ENCODE measurements around the gene ATP2A1. TPM values are rescaled to one million over a fixed set of nuclear protein-coding genes. Genes with fewer than 3 reads are reported as not detected.

ATP2A1 gene
- polyA plus RNA-seq, 2 of the 4 experiments (the other 2 are of a cell fraction), result 0.96 to 5.2 TPM

- POLR2A ChIA-PET, result no interaction called here
- Histone ChIP-seq H3K4me3 (no peak overlapping the region), H3K9me3 (no peaks in the 10 kb centered on the region), H3K27ac (no peak overlapping the region), H3K4me2 (no peak overlapping the region), H3K4me1 (no peaks in the 10 kb centered on the region)
- 80% methylated on average over 14 of the region's 14 CpGs for WGBS (ENCODE audit: missing lambda C conversion rate)
- FAIRE-seq, result no peak
- CTCF ChIA-PET, result no interaction called here
- no peak for ATAC-seq
- no peak for TF ChIP-seq CBX2 (IDR thresholded peaks at IDR 0.05; ENCODE audit: borderline replicate concordance, low read depth)
- TF ChIP-seq ATOH8 (CRISPR knock-in tag; IDR thresholded peaks at IDR 0.05; ENCODE audit: low read depth), result no peak
- no peak for TF ChIP-seq HMGXB4 (CRISPR knock-in tag; IDR thresholded peaks at IDR 0.05; ENCODE audit: borderline replicate concordance)
- TF ChIP-seq EP300 (IDR thresholded peaks at IDR 0.05), result no peak
- TF ChIP-seq ZSCAN20 (CRISPR knock-in tag; IDR thresholded peaks at IDR 0.05), result no peak
- TF ChIP-seq CHD4 (IDR thresholded peaks at IDR 0.05; ENCODE audit: borderline replicate concordance), result no peak
- TF ChIP-seq HOXB5 (CRISPR knock-in tag; IDR thresholded peaks at IDR 0.05), result no peak
- TF ChIP-seq JUNB (IDR thresholded peaks at IDR 0.05), result no peak
- no peak for TF ChIP-seq FOSB (CRISPR knock-in tag; IDR thresholded peaks at IDR 0.05)
- TF ChIP-seq PBX3 (IDR thresholded peaks at IDR 0.05), result no peak
- no peak for TF ChIP-seq GATA3 (IDR thresholded peaks at IDR 0.05; ENCODE audit: borderline replicate concordance)
- TF ChIP-seq POLR2A (IDR thresholded peaks at IDR 0.05; ENCODE audit: low read length), result no peak
- TF ChIP-seq CEBPB (IDR thresholded peaks at IDR 0.05), result no peak
- TF ChIP-seq NFE2L2 (conservative IDR thresholded peaks at IDR 0.05; ENCODE audit: low read length), result no peak
- no peak for TF ChIP-seq ZFP36 (IDR thresholded peaks at IDR 0.05; ENCODE audit: borderline replicate concordance, partially characterized antibody)
- no peak for DNase-seq (ENCODE audit: low read depth in 1 of 2, low spot score in 1 of 2)
Observed at GRCh38 chr16:28891964-28892890, 13.9 kb downstream of the ATP2A1 start.

- Histone ChIP-seq H3K4me3 (no peak overlapping the region), H3K9me3 (no peaks in the 10 kb centered on the region), H3K4me1 (no peaks in the 10 kb centered on the region), H3K27ac (no peak overlapping the region), H3K4me2 (no peak overlapping the region)
- POLR2A ChIA-PET, result interaction anchor here (0.6 kb wide), 1 partner anchor 134 kb away, joined by 3 read pairs; no protein-coding TSS in a partner anchor
- WGBS (ENCODE audit: missing lambda C conversion rate), result 86% methylated on average over 4 of the region's 4 CpGs
- TF ChIP-seq NR3C1 (IDR thresholded peaks at IDR 0.05) (no peak), ESRRA (IDR thresholded peaks at IDR 0.05; ENCODE audit: borderline replicate concordance, low read length) (no peak), JUN (IDR thresholded peaks at IDR 0.05) (no peak), SREBF2 (IDR thresholded peaks at IDR 0.05) (no peak), HOXA7 (CRISPR knock-in tag; IDR thresholded peaks at IDR 0.05) (no peak), ZC3H11A (IDR thresholded peaks at IDR 0.05) (no peak), POLR2A (IDR thresholded peaks at IDR 0.05; ENCODE audit: low read length) (no peak), HOXB13 (CRISPR knock-in tag; IDR thresholded peaks at IDR 0.05; ENCODE audit: low read depth) (no peak), KDM5A (IDR thresholded peaks at IDR 0.05) (no peak), RNF2 (IDR thresholded peaks at IDR 0.05; ENCODE audit: borderline replicate concordance, low read depth) (no peak), EHMT2 (IDR thresholded peaks at IDR 0.05; ENCODE audit: low read depth) (no peak)
- DNase-seq (ENCODE audit: low read depth in 1 of 2, low spot score in 1 of 2) (no peak), FAIRE-seq (no peak), ATAC-seq (no peak)
- CTCF ChIA-PET, result interaction anchor here (1.1 to 2.1 kb wide), 2 partner anchors 47 to 52 kb away, joined by 3 to 8 read pairs; partner anchors contain the start of gene TUFM
Observed at GRCh38 chr16:28893291-28893690, 15.0 kb downstream of the ATP2A1 start.
